B cell (primary cell): ENCODE measurements around the gene DDX50. TPM values are rescaled to one million over a fixed set of nuclear protein-coding genes. Genes with fewer than 3 reads are reported as not detected.

Experiments
- ATAC-seq: fragments of 200-7000 bp; cut with Tn5 transposase; one replicate; pipeline ENCODE4 v1.10.0; 2021; ENCODE audit warnings: low read depth, mild to moderate bottlenecking, moderate number of reproducible peaks, moderate library complexity
- CTCF ChIA-PET: fragments of 350-600 bp; sonication (Branson Sonifier 250); formaldehyde crosslinking; loops from one replicate; lab custom pipeline; 2021; ENCODE audit warnings: antibody characterized with exemption, inconsistent platforms; lab: Charles Lee
- POLR2A ChIA-PET: fragments of 350-600 bp; sonication (Branson Sonifier 250); formaldehyde crosslinking; loops from one replicate; lab custom pipeline; 2021; ENCODE audit warnings: antibody characterized with exemption; lab: Charles Lee
- DNase-seq: peaks from one replicate; pipeline ENCODE4 v3.0.0; 2013
- H2AFZ ChIP-seq: 2 replicates; pipeline ENCODE4 v1.6.1; 2012; ENCODE audit warnings: mild to moderate bottlenecking, low read depth, low read length; ENCODE audit not compliant: insufficient read depth, poor library complexity, severe bottlenecking
- H3K27ac ChIP-seq, 2 donors: 1 replicate in 1 of 2; 2 replicates in 1 of 2; pipeline ENCODE4 v1.5.1; 2012 to 2013; ENCODE audit warnings: low read length in 2 of 2, mild to moderate bottlenecking in 2 of 2, moderate library complexity in 1 of 2
- H3K27me3 ChIP-seq, 4 experiments: fragments of 200-600 bp in 1 of 4; sonication (generic) in 1 of 4; replicated peaks in 1 of 4; 1 replicate in 2 of 4; 2 replicates in 2 of 4; pipeline versions ENCODE4 v1.6.1 to v1.7.0; 2013 to 2016; ENCODE audit warnings: low read length in 3 of 4, mild to moderate bottlenecking in 2 of 4, mixed read lengths in 1 of 4, moderate library complexity in 1 of 4; ENCODE audit not compliant: insufficient read depth in 4 of 4, control insufficient read depth in 3 of 4; ENCODE audit errors: control extremely low read depth in 1 of 4
- H3K36me3 ChIP-seq, 2 experiments: replicated peaks in 1 of 2; 1 replicate in 1 of 2; 2 replicates in 1 of 2; pipeline versions ENCODE4 v1.6.1 to v1.7.1; 2013; ENCODE audit warnings: low read length in 1 of 2; ENCODE audit not compliant: insufficient read depth in 2 of 2, control insufficient read depth in 1 of 2; ENCODE audit errors: control extremely low read depth in 1 of 2, extremely low read depth in 1 of 2
- H3K4me1 ChIP-seq, 2 donors: fragments of 200-600 bp in 1 of 2; sonication (generic) in 1 of 2; 1 replicate in 1 of 2; 2 replicates in 1 of 2; pipeline versions ENCODE4 v1.5.1 to v1.6.1; 2013 to 2017; ENCODE audit warnings: low read length in 2 of 2; ENCODE audit not compliant: control insufficient read depth in 2 of 2, insufficient read depth in 2 of 2
- H3K4me2 ChIP-seq: replicated peaks from 2 replicates; pipeline ENCODE3; 2012; ENCODE audit warnings: mild to moderate bottlenecking, low read depth, low read length; ENCODE audit not compliant: poor library complexity, severe bottlenecking
- H3K4me3 ChIP-seq, 5 experiments: fragments of 200-600 bp in 1 of 5; sonication (generic) in 1 of 5; 1 replicate in 3 of 5; 2 replicates in 2 of 5; pipeline versions ENCODE4 v1.5.1 to v1.7.0; 2011 to 2016; ENCODE audit warnings: low read length in 4 of 5, mild to moderate bottlenecking in 4 of 5, low read depth in 2 of 5, control low read depth in 1 of 5, moderate library complexity in 1 of 5; ENCODE audit not compliant: insufficient read depth in 1 of 5; ENCODE audit errors: control extremely low read depth in 1 of 5, extremely low read depth in 1 of 5
- H3K79me2 ChIP-seq: fragments of 200-600 bp; sonication (generic); one replicate; pipeline ENCODE4 v1.6.0; 2016; ENCODE audit warnings: low read length; ENCODE audit not compliant: control insufficient read depth, insufficient read depth
- H3K9ac ChIP-seq: fragments of 200-600 bp; sonication (generic); 2 replicates; pipeline ENCODE4 v1.6.1; 2017; ENCODE audit warnings: mild to moderate bottlenecking, low read length, moderate library complexity
- H3K9me3 ChIP-seq, 3 donors: one replicate each; pipeline versions ENCODE4 v1.6.1 to v1.7.1; 2013; ENCODE audit warnings: low read length in 2 of 3; ENCODE audit not compliant: control insufficient read depth in 2 of 3, insufficient read depth in 1 of 3; ENCODE audit errors: control extremely low read depth in 1 of 3
- H4K20me1 ChIP-seq: 2 replicates; pipeline ENCODE4 v1.6.0; 2012; ENCODE audit warnings: mild to moderate bottlenecking, low read length; ENCODE audit not compliant: insufficient read depth, control insufficient read depth, poor library complexity, severe bottlenecking
- H3K27ac Mint-ChIP-seq: one replicate; pipeline ENCODE4 v1.8.0; 2021; ENCODE audit warnings: mixed read lengths
- H3K27me3 Mint-ChIP-seq: one replicate; pipeline ENCODE4 v1.8.0; 2021; ENCODE audit warnings: mixed read lengths
- H3K4me1 Mint-ChIP-seq: one replicate; pipeline ENCODE4 v1.8.0; 2021; ENCODE audit warnings: mixed read lengths
- H3K4me3 Mint-ChIP-seq: one replicate; pipeline ENCODE4 v1.8.0; 2021; ENCODE audit warnings: mixed read lengths
- H3K9me3 Mint-ChIP-seq: one replicate; pipeline ENCODE4 v1.8.0; 2022; ENCODE audit warnings: mixed read lengths; ENCODE audit not compliant: insufficient read depth
- CTCF ChIP-seq: fragments of 200-600 bp; IDR thresholded peaks from one replicate; pipeline ENCODE4 v1.8.0; 2022; ENCODE audit warnings: antibody characterized with exemption, mild to moderate bottlenecking
- EZH2 ChIP-seq: IDR thresholded peaks from 2 replicates; pipeline ENCODE4 v1.6.1; 2012; ENCODE audit warnings: borderline replicate concordance, low read depth, mild to moderate bottlenecking, moderate library complexity, low read length; ENCODE audit not compliant: insufficient read depth, poor library complexity, severe bottlenecking
- WGBS: methylation state at CpG from one replicate; pipeline ENCODE4 v1.1.5; 2013; ENCODE audit warnings: missing lambda C conversion rate; ENCODE audit not compliant: insufficient coverage; 5-methylcytosine and 5-hydroxymethylcytosine counted together
- intact Hi-C: fragments of 100-400 bp; cut with micrococcal nuclease; formaldehyde crosslinking; loops from one replicate; pipeline ENCODE4 v1.10.0; 2022
- polyA plus RNA-seq: library from polyadenylated mRNA; depleted of rRNA; stranded (reverse); fragments of >200 nt; gene quantifications from 2 replicates; pipeline ENCODE4 v1.2.3, GENCODE V29; 2012
- total RNA-seq, 2 donors: library from RNA; stranded (reverse); fragments of 120-200 nt in 1 of 2; gene quantifications; 1 replicate in 1 of 2; 2 replicates in 1 of 2; pipeline versions ENCODE4 v1.2.3 to v1.2.4, GENCODE V29; 2013 to 2022

Gene DDX50
- total and polyA plus RNA-seq, 2 donors (not counting 1 experiment from before 2014, with no cell fraction given), result 15.6 to 39.3 TPM

GRCh38 chr10:68899186-68899745 is 1.8 kb upstream of the DDX50 start:
- peaks cover 31% of the 10 kb centered on the region for H3K79me2 ChIP-seq
- ChIA-PET POLR2A (interaction anchor here (0.6 kb wide), 1 partner anchor 188 kb away, joined by 4 read pairs; no protein-coding TSS in a partner anchor), CTCF (interaction anchor here (1.6 kb wide), 1 partner anchor 56 kb away, joined by 6 read pairs; the partner anchor contains the start of gene DDX21)
- Mint-ChIP-seq H3K4me3 (peak overlapping the region; percentile 98), H3K9me3 (no peaks in the 10 kb centered on the region), H3K27me3 (peaks cover 3% of the 10 kb centered on the region), H3K27ac (peak overlapping the region; percentile 32), H3K4me1 (peaks cover 28% of the 10 kb centered on the region)
- WGBS, result 100% methylated on average over 1 of the region's 8 CpGs
- ATAC-seq (no peak), DNase-seq (no peak)
- no peak overlapping the region for H3K4me2 ChIP-seq
- H3K27ac ChIP-seq, result no peak overlapping the region
- H3K4me3 ChIP-seq, result no peak overlapping the region
- no peak overlapping the region for H3K9ac ChIP-seq
- intact Hi-C loops, result no loop called here
- H3K4me1 ChIP-seq, result peaks cover 20 to 22% of the 10 kb centered on the region in 2 donors
- no peak for TF ChIP-seq EZH2
- no peak for TF ChIP-seq CTCF
- H4K20me1 ChIP-seq, result no peaks in the 10 kb centered on the region
- no peaks in the 10 kb centered on the region for H3K36me3 ChIP-seq
- no peaks in the 10 kb centered on the region for H3K27me3 ChIP-seq
- H2AFZ ChIP-seq, result no peak overlapping the region
- H3K9me3 ChIP-seq, result no peaks in the 10 kb centered on the region
